GM19452 (cell line): ENCODE results near the gene BPIFB3.
"Not testable (repeated sequence)": the region's sequence is repeated elsewhere in the genome, so short reads cannot be mapped to it uniquely, and the experiment has no call there.

ENCODE experiments used
- ATAC-seq: cut with Tn5 transposase; IDR thresholded peaks from one replicate; pipeline ENCODE4 v1.9.1; 2021; ENCODE audit not compliant: unreplicated experiment

The BPIFB3 gene

DNA sequence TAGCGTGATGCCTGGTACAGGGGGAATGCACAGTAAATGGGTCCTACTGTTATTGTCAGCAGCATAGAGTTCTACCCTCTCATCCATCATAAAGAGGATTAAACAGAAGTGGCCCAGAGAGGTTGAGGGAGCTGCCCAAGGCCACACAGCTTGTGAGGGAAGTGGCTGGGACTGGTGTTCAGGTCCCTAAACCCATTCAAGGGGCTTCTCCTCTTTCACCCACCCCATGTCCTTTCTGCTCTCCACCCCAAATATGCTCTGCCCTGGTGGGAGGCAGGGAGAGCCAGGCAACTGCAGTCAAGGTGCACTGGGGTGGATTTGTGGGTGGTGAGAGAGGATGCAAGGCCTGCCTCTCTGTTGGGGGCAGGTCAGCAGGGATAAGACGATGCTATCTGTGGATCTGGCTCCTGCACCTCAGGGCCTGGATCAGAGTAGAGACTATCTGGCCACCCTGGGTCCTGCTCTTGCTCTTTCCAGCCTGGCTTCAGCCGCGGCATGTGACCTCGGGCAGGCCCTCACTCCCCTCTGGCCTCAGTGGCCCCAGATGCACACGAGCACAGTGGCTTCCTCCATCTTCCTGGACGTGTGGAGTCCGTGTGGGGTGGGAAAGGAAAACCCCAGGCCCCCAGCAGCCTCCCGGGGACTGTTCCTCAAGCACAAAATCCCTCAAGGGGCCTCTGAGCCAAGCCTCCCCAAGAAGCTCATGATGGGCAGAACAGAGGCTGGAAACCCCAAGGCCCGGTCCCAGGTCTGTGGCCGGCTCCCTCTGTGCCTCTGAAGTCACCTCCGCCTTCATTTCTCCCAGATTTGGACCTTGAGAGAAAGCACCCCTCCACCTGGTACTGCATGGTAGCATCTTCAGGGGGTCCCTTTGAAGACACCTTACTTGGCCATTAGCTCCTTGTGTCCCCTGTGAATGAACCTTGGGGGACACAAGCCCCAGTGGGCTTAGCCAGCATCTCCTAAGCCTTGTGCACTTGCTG lies 25.6 kb upstream of the BPIFB3 start:
- no peak for ATAC-seq

DNA sequence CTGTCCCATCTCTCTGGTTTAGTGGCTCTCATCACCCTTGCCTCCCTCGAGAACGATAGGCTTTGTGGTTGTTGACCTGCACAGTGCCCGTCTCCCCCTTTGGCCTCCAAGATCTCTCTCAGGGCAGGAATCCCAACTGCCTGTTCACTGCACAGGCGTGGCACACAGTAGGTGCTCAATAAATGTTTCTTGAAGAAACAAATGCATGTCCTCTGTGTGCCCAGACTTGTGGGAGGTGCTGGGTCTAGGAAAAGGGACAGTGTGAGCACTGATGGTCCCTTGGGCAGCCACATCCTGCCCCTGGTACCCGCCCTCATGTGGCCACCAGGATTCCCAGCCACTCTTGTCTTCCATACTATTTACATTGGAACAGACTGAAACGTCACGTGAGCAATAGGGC lies 24.8 kb upstream of the BPIFB3 start:
- ATAC-seq: no peak

DNA sequence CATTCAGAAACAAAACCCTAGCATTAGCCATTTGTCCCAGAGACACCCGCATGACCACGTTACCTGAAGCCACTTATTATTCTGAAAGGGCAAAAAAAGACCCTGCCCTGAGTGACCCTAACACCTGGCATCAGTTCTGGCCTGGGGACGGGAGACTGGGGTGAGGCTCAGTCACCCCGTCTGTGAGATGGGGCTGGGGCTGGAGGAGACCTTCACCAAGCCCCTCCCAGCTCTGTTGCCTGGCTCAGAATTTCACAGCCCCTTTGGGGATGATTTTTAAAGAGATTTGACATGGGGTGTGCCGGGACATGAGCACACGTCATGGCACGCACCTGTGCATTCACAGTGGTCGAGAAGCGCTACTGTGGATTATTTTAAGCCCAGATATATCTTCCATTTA lies 23.6 kb upstream of the BPIFB3 start:
- ATAC-seq: no peak

DNA sequence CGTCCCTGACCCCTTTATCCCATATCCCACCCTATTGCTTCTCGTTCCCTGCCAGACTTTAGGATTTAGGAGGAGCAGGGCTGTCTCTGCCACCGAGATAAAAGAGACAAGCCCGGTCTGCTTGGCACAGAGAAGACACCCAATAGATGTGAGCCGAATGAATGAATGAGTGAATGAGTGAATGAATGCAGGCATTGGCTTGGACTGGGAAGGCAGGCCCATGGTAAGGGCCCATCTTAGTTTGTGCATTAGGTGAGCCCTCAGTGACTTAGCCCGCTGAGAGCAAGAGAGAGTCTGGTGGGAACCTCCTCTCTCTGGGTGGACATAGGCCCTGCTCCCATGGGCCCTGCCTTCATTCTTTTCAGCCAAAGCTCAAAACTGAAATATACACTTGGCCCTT lies 23.1 kb upstream of the BPIFB3 start:
- no peak for ATAC-seq

DNA sequence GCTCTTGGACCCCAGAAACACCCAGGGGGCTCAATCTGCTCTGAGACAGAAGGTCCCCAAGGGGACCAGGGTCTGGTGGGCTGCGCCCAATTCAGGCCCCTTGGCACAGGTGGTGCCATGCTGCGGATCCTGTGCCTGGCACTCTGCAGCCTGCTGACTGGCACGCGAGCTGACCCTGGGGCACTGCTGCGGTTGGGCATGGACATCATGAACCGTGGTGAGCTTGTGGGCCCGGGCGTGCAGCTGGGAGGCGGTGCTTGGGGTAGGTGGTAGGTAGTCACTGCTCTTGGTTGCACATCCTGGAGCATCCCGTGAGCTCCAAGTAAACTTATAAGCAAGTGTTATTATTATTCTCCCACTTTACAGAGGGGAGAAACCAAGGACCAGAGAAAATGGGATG lies 22.2 kb upstream of the BPIFB3 start, which contains the start of gene BPIFB6:
Gene BPIFB6 (plus strand): TSS at position 118 of the 400 bp plus-strand sequence. CDS start 0 bp downstream, at position 118.
- ATAC-seq: no peak

DNA sequence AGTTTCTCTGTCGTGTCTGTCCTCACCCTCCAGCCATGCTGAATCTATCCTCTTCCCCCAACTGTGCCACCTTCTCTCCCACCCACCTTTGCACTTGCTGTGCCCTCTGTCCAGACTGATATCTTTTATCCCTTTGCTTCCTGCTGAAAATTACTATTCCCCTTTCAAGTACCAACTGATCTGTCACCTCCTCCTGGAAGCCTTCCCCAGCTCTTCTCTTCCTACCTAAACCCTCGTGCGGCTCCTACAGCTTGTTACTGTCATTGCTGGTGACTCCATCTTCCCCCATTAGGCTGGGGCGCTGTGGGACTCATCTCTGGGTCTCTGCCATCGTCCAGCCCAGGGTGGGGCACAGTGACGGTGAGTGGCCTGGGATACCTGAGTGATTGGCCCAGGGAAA lies 21.1 kb upstream of the BPIFB3 start:
- ATAC-seq: no peak

DNA sequence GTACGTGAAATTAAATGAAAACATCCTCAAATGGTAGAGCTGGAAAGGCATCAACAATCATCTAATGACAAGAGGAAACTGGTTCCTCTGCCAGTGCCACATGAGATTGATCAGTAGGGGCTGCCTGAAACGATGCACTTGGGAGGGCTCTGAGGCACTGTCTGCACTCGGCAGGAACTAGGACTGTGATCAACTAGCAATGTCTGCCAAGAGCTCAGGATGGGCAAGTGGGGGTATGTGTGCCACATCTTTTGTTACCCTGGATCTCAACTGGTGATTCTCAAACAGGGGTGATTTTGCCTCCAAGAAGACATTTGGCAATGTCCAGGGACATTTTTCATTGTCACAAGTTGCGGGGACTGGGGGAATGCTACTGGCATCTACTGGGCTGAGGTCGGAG lies 20.3 kb upstream of the BPIFB3 start:
- no peak for ATAC-seq

DNA sequence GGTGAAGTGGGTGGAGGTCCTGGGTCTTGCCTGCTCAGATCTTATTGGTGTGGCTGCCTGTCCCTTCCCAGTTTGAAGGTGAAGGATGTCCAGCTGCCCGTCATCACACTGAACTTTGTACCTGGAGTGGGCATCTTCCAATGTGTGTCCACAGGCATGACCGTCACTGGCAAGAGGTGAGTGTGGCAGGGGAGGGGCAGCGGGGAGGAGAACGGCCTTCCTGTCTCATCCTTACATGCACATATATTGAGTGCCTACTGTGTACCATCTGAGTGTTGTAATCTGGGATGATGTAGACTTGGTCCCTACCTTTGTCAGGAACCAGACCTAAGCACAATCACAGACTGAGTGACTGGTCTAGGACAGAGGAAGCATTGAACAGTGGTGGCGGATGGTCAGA lies 19.6 kb upstream of the BPIFB3 start:
- ATAC-seq: no peak

DNA sequence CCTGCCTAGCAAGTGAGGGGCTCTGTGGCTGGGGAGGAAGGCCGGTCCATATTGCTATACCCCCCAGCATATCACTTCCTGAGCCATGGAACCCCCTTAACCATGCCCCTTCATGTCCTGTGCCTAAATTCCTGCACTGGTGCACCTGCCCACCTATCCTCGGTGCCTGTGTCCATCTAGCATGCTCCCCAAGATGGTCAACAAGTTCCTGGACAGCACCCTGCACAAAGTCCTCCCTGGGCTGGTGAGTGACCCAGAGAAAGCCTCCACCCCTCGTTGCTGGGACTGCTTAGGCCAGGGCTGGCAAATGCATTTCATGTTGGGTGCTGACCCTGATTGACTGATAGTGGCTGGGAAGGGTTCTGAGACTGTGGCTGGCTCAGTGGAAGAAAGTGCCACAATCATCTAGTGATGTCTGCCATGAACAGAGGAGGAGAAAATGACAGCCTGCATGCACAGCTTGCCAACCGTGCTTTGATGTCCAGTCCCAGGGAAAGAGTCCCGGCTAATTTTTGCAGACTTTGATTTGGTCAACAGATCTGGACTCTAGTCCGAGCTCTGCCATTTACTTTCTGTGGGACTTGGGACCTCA lies 18.7 kb upstream of the BPIFB3 start:
- no peak for ATAC-seq

DNA sequence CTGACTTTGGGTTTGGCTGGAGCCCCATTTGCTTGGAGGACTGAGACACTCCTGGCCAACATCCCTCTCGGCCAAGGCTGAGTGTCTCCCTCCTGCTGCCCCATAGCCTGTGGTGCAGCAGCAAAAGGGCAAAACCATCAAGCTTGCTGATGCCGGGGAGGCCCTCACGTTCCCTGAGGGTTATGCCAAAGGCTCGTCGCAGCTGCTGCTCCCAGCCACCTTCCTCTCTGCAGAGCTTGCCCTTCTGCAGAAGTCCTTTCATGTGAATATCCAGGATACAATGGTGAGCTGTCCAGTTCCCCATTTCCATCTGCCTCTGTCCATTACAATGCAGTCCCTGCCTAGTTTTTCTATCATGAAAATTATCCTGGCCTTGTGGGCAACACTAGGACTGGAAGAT lies 16.2 kb upstream of the BPIFB3 start:
- ATAC-seq: no peak

DNA sequence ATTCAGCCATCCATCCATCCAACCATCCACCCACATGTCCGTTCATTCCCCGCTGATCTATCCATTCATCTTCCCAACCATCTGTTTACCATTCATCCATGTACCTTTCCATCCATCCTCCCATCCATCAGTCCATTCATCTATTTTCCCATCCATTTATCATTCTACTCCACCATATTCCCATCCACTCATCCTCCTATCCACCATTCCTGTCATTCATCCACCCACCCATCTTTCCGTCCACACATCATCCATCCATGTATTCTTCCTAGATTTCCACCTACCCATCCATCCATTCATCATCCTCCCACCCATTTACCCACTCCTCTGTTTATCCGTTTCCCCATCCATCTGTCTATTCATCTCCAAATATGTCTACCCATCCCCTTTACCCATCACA lies 15.5 kb upstream of the BPIFB3 start:
- no peak for ATAC-seq

DNA sequence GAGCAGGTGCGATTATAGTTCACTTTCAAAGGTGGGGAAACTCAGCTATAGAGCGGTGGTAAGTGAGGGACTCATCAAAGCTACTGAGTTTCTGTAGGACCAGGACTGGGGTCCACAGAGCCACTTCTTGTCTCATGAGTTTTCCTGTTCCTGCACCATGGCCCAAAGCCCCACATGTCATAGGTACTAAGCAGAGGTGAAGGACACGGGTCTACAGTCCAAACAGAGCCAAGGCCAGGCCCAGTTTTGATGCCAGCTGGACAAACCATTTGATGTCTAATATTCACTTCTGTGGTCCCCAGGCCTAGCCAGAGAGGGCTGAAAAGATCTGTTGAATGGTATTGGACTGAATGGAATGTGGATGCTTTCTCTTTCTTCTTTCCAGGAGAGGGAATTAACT lies 11.3 kb upstream of the BPIFB3 start:
- no peak for ATAC-seq

DNA sequence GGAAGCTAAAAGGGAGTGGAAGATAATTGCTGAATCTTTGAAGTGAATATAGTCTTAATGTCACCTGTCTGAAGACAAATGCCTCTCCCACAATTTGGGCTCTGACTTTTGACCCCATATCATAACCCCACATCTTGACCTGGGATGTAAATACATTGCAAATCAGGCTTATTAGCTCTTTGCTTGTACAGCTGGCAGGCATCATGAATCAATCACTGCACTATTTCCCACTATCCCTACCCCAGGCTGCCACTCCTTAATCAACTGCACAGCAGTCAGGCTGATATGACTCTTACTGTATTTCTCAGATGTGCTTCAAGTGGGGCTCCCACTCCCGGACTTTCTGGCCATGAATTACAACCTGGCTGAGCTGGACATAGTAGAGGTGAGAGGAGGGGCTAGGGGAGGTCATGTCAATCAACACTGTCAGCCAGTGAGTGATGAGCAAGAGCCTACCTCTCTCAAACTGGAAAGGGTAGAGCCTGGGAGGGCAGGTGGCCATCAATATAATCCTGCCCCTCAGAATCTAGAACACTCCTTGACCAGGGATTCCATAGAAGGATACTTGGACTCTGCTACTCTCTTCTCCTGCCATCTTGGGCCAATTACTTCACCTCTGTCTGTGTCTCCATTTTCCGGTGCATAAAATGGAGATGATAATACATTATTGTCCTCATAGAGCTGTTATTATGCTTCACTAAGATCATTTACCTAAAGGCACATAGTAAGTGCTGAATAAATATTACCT lies 10.5 kb upstream of the BPIFB3 start:
- ATAC-seq: no peak

DNA sequence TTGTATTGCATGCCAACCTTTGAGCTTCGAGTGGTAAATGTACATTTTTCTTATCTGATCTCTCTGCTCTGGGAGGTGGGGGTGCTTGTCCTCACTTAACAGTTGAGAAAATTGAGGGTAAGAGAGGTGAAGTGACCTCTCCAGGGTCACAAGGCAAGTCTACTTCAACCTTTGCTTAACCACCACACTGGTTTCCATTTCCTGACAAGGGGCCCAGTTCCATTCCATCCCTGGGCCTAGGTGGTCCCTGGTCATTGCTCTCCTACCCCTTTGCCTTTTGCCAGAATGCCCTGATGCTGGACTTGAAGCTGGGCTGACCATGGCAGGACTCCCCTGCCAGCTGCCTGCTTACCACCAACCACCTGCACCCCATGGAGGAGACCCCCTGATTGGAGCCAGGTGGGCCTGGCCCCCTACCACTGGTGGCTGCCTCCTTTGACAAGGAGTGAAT lies 9.9 kb upstream of the BPIFB3 start:
- no peak for ATAC-seq

DNA sequence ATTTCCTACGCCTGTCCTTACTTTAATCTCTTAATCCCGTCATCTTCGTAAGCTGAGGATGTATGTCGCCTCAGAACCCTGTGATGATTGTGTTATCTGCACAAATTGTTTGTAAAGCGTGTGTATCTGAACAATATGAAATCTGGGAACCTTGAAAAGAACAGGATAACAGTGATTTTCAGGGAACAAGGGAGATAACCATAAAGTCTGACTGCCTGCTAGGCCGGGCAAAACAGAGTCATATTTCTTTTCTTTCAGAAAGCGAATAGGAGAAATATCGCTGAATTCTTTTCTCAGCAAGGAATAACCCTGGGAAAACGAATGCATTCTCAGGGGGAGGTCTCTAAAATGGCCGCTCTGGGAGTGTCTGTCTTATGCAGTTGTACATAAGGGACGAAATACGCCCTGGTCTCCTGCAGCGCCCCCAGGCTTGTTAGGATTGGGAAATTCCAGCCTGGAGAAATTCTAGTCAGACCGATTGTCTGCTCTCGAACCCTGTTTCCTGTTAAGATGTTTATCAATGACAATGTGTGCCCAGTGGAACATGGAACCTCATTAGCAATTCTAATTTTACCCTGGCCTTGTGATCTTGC lies 8.5 kb upstream of the BPIFB3 start:
- ATAC-seq: not testable (repeated sequence)

DNA sequence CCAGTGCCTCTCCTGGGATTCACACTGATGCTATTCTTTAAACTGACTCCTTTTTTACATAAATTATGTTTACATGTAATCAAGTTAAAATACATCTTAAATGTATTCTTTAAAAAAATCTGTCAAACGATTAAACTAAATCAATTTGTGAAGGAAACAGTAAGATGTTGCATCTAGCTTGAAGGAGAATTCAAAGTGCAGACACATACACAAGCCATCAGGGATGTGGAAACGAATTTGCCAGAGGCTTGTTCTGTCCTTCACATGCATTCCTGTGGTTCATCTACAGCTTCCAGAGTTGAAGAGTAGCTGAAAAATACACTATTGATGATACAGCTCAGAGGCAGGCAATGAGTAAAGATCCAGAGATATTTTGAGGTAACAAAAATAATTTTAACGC lies 7.3 kb upstream of the BPIFB3 start:
- ATAC-seq: no peak

DNA sequence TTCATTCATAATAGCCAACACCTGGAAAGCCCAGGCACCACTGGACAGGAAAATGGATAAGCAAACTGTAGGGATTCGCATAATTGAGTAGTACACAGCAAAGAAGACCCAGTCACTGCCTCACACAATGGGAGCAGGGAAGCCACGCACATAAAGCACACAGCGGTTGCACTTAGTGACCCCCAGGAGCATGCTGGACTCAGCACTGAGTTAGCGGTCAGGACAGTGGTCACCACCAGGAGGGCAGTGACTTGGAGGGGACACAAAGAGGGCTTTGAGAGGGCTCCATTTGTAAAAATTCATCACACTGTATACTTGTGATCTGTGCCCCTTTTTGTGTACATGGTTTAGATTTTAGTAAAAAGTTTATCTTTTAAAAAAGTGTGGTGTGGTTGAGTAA lies 2.4 kb upstream of the BPIFB3 start:
- ATAC-seq: no peak

DNA sequence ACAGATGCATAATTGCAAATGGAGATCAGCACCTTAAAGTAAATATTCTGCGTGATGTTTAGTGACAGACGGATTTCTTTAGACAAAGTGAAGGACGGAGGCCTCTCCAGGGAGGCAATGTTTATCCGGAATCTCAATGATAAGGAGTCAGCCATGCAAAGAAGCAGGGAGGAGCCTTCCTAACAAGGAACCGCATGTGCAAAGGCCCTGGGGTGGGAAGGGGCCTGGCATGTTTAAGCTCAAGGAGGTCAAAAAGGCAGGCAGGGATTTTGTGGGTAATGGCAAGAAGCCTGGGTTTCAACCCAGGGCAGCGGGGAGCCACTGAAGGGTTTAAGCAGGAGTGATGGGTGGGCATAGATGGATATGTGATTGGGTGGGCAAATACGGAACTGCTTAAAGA lies 678 bp downstream of the BPIFB3 start:
- no peak for ATAC-seq

DNA sequence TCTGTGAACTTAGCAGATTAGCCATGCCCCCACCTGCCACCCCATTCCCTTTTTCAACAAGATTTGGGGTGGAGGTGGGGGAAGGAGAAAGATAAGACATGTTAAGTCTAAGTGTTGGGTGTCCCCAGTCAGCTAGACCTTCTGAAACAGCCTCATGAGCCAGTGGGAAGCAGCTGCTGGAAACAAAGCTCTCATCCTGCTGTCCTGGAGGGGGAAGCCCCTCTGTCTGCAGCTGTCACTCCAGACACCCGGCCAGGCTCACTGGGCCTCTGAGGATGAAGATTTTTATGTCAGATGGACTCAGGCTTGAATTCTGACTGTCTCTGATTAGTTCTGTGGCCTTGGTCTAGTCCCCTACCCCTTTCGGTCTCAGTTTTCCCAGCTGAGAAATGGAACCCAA lies 1.1 kb downstream of the BPIFB3 start:
- ATAC-seq: no peak

DNA sequence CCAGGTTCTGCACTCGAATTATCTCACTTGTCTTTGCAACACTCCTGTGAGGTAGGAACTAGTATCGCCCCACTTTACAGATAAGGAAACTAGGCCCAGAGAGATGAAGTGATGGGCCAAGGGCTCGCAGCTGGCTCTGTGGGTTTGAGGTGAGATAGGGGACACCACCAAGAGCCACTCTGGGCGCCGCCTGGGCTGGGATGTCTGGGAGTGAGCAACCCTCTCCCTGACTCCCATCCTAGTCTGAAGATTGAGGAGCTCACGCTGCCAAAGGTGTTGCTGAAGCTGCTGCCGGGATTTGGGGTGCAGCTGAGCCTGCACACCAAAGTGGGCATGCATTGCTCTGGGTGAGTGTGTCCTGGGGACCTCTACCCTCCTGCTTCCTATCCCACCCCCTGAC lies 5.4 kb downstream of the BPIFB3 start:
- ATAC-seq: no peak

DNA sequence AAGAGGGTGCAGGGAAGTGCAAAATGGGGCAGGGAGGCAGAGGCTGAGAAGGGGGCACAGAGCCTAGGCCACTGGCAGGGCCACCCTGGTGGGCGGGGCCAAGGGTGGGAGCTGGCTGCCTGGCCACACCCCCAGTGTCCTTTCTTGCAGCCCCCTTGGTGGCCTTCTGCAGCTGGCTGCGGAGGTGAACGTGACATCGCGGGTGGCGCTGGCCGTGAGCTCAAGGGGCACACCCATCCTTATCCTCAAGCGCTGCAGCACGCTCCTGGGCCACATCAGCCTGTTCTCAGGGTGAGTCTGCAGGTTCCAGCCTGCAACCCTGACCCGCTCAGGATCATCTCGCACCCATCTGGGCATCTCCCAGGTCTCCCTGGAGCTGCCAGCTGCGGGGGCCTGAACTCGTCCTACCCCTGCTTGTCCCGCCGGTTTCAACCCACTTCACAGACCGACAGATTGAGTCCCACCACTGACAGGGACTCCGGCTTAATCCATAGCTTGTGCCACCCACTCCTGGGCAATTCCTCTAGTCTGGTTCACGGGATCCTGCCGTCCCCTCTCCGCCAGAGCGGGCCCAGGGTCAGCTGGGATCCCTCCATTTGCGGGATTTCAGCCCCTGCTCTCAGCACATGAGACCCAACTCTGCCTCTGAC lies 6.2 kb downstream of the BPIFB3 start:
- no peak for ATAC-seq
